NB4 (cell line): ENCODE data around the gene IL10RA.

Source experiments
- DNase-seq: peaks from one replicate; pipeline ENCODE4 v3.0.0; 2010; ENCODE audit warnings: low read depth
- H3K4me3 ChIP-seq: one replicate; pipeline ENCODE4 v1.5.1; 2011; ENCODE audit warnings: mild to moderate bottlenecking, low read depth, low read length, moderate library complexity
- CTCF ChIP-seq: IDR thresholded peaks from one replicate; pipeline ENCODE4 v1.5.1; 2012; ENCODE audit warnings: low read depth, low read length
- MAX ChIP-seq: IDR thresholded peaks from 2 replicates; pipeline ENCODE4 v1.6.1; 2011; ENCODE audit warnings: low read depth, low read length
- MYC ChIP-seq: IDR thresholded peaks from 2 replicates; pipeline ENCODE4 v1.6.1; 2011; ENCODE audit warnings: low read depth, low read length
- POLR2A ChIP-seq: IDR thresholded peaks from 2 replicates; pipeline ENCODE4 v1.6.1; 2011; ENCODE audit warnings: mild to moderate bottlenecking; ENCODE audit not compliant: insufficient read length; ENCODE audit errors: extremely low read depth

IL10RA gene

GRCh38 chr11:117950301-117950700, 35.9 kb upstream of the IL10RA start:
- TF ChIP-seq CTCF: peak; percentile 40
- TF ChIP-seq MAX: peak; percentile 42
- TF ChIP-seq MYC: no peak
- TF ChIP-seq POLR2A: no peak
- no peak overlapping the region for H3K4me3 ChIP-seq
- DNase-seq: peak; percentile 65

GRCh38 chr11:117950993-117951961, 34.9 kb upstream of the IL10RA start:
- DNase-seq: peak; percentile 88
- no peak overlapping the region for H3K4me3 ChIP-seq
- peak; percentile 58; the same call in 1 of the 2 replicates for TF ChIP-seq MYC
- peak; percentile 48; the same call in 1 of the 2 replicates for TF ChIP-seq MAX
- TF ChIP-seq POLR2A: no peak

GRCh38 chr11:117953024-117953671, 33.0 kb upstream of the IL10RA start:
- DNase-seq: peak; percentile 54
- TF ChIP-seq MAX: no peak
- TF ChIP-seq MYC: no peak
- TF ChIP-seq CTCF: no peak
- TF ChIP-seq POLR2A: no peak
- no peak overlapping the region for H3K4me3 ChIP-seq

GRCh38 chr11:117958949-117959348, 27.2 kb upstream of the IL10RA start:
- TF ChIP-seq MYC (no peak), CTCF (no peak), POLR2A (no peak), MAX (no peak)
- no peak overlapping the region for H3K4me3 ChIP-seq
- no peak for DNase-seq

GRCh38 chr11:117959438-117960149, 26.6 kb upstream of the IL10RA start:
- peak; percentile 71 for DNase-seq
- peak overlapping the region; percentile 22 for H3K4me3 ChIP-seq
- TF ChIP-seq MYC (no peak), CTCF (no peak), POLR2A (no peak), MAX (no peak)
